Measurements from ENCODE around the gene CAMTA2.
"Not testable (repeated sequence)": the region's sequence is repeated elsewhere in the genome, so short reads cannot be mapped to it uniquely, and the experiment has no call there.

CAMTA2 gene

GRCh38 chr17:4928881-4929280, 58.6 kb downstream of the CAMTA2 start:
- Histone ChIP-seq H3K4me3 (ENCODE audit: low read depth in 1 of 2, low read length in 1 of 2) (no peak overlapping the region), H3K27me3 (peaks cover 9% of the 10 kb centered on the region)
- no peak for TF ChIP-seq CTCF (IDR thresholded peaks at IDR 0.05)

GRCh38 chr17:4926577-4927335, 60.7 kb downstream of the CAMTA2 start:
- H3K4me1 ChIP-seq (ENCODE audit: control insufficient read depth in 1 of 2, insufficient read depth in 1 of 2, low read depth in 1 of 2, low read length in 1 of 2); H3K9me3 ChIP-seq; H3K27ac ChIP-seq; H3K27me3 ChIP-seq; H3K36me3 ChIP-seq; H3K4me3 ChIP-seq (ENCODE audit: low read depth in 1 of 2, low read length in 1 of 2): not testable (repeated sequence)

More at GRCh38 chr17:4928881-4929280, 58.6 kb downstream of the CAMTA2 start:
- H3K9me3 ChIP-seq = no peaks in the 10 kb centered on the region
- peaks cover 1 to 14% of the 10 kb centered on the region in 2 experiments for H3K4me1 ChIP-seq (ENCODE audit: control insufficient read depth in 1 of 2, insufficient read depth in 1 of 2, low read depth in 1 of 2, low read length in 1 of 2)
- H3K27ac ChIP-seq = no peak overlapping the region
- peaks cover 4% of the 10 kb centered on the region for H3K36me3 ChIP-seq

- Histone ChIP-seq H3K27ac (no peak overlapping the region), H3K4me3 (ENCODE audit: low read depth in 1 of 2, low read length in 1 of 2) (no peak overlapping the region), H3K4me1 (ENCODE audit: control insufficient read depth in 1 of 2, insufficient read depth in 1 of 2, low read depth in 1 of 2, low read length in 1 of 2) (peaks cover 9 to 11% of the 10 kb centered on the region in 2 experiments), H3K27me3 (no peaks in the 10 kb centered on the region), H3K36me3 (no peaks in the 10 kb centered on the region), H3K9me3 (no peaks in the 10 kb centered on the region)
- TF ChIP-seq CTCF (IDR thresholded peaks at IDR 0.05) = no peak
These were observed 66.2 kb downstream of the CAMTA2 start for GRCh38 chr17:4921320-4921719.

GRCh38 chr17:4920351-4921048, 67.0 kb downstream of the CAMTA2 start:
- Histone ChIP-seq H3K4me1 (ENCODE audit: control insufficient read depth in 1 of 2, insufficient read depth in 1 of 2, low read depth in 1 of 2, low read length in 1 of 2) (peaks cover 9 to 11% of the 10 kb centered on the region in 2 experiments), H3K36me3 (no peaks in the 10 kb centered on the region), H3K27me3 (no peaks in the 10 kb centered on the region), H3K4me3 (ENCODE audit: low read depth in 1 of 2, low read length in 1 of 2) (no peak overlapping the region), H3K9me3 (no peaks in the 10 kb centered on the region), H3K27ac (peak overlapping the region; percentile 39)
- TF ChIP-seq CTCF (IDR thresholded peaks at IDR 0.05) = no peak

- Histone ChIP-seq H3K4me3 (ENCODE audit: low read depth in 1 of 2, low read length in 1 of 2) (no peak overlapping the region), H3K27ac (peak overlapping the region; percentile 39), H3K27me3 (no peaks in the 10 kb centered on the region), H3K4me1 (ENCODE audit: control insufficient read depth in 1 of 2, insufficient read depth in 1 of 2, low read depth in 1 of 2, low read length in 1 of 2) (peaks cover 9 to 11% of the 10 kb centered on the region in 2 experiments), H3K9me3 (no peaks in the 10 kb centered on the region), H3K36me3 (no peaks in the 10 kb centered on the region)
- no peak for TF ChIP-seq CTCF (IDR thresholded peaks at IDR 0.05)
These were observed 67.9 kb downstream of the CAMTA2 start for GRCh38 chr17:4919511-4920047.
